HEK293 (cell line): Measurements from ENCODE around the gene PABPN1L.

Experiments
- AEBP2 ChIP-seq: fragments of 450-650 bp; formaldehyde crosslinking; IDR thresholded peaks from 2 replicates; pipeline ENCODE4 v1.5.1; 2016; ENCODE audit warnings: missing biosample characterization, missing genetic modification characterization, borderline replicate concordance
- BCL11A ChIP-seq: fragments of 450-650 bp; formaldehyde crosslinking; IDR thresholded peaks from 2 replicates; pipeline ENCODE4 v1.5.1; 2016; ENCODE audit warnings: low read depth, missing biosample characterization, missing genetic modification characterization
- BCL6B ChIP-seq: fragments of 450-650 bp; formaldehyde crosslinking; IDR thresholded peaks from 2 replicates; pipeline ENCODE4 v1.5.1; 2017; ENCODE audit warnings: missing biosample characterization, missing genetic modification characterization
- GLIS2 ChIP-seq: fragments of 450-650 bp; formaldehyde crosslinking; IDR thresholded peaks from 2 replicates; pipeline ENCODE4 v1.5.1; 2016; ENCODE audit warnings: missing biosample characterization, missing genetic modification characterization
- HOXC10 ChIP-seq: sonication (generic); formaldehyde crosslinking; IDR thresholded peaks from 2 replicates; pipeline ENCODE4 v1.8.1; 2023; ENCODE audit warnings: mild to moderate bottlenecking, missing genetic modification reagents
- KLF10 ChIP-seq: fragments of 450-650 bp; IDR thresholded peaks from 2 replicates; pipeline ENCODE4 v1.5.1; 2018; ENCODE audit warnings: missing biosample characterization, mild to moderate bottlenecking, missing genetic modification characterization
- KLF16 ChIP-seq: fragments of 450-650 bp; formaldehyde crosslinking; IDR thresholded peaks from 2 replicates; pipeline ENCODE4 v1.5.1; 2017; ENCODE audit warnings: missing biosample characterization, missing genetic modification characterization
- OSR2 ChIP-seq: fragments of 450-650 bp; formaldehyde crosslinking; IDR thresholded peaks from 2 replicates; pipeline ENCODE4 v1.5.1; 2016; ENCODE audit warnings: missing biosample characterization, missing genetic modification characterization
- ZNF114 ChIP-seq: fragments of 450-650 bp; formaldehyde crosslinking; IDR thresholded peaks from 2 replicates; pipeline ENCODE4 v1.5.0; 2017; ENCODE audit warnings: missing biosample characterization, missing genetic modification characterization
- ZNF23 ChIP-seq: fragments of 450-650 bp; formaldehyde crosslinking; IDR thresholded peaks from 2 replicates; pipeline ENCODE4 v1.5.1; 2016; ENCODE audit warnings: missing biosample characterization, missing genetic modification characterization, borderline replicate concordance
- ZNF529 ChIP-seq: fragments of 450-650 bp; formaldehyde crosslinking; IDR thresholded peaks from 2 replicates; pipeline ENCODE4 v1.5.1; 2017; ENCODE audit warnings: missing genetic modification characterization, missing biosample characterization; ENCODE audit not compliant: insufficient replicate concordance
- ZNF645 ChIP-seq: fragments of 450-650 bp; formaldehyde crosslinking; IDR thresholded peaks from 2 replicates; pipeline ENCODE4; 2016; ENCODE audit warnings: missing biosample characterization, missing genetic modification characterization
- ZNF704 ChIP-seq: fragments of 450-650 bp; formaldehyde crosslinking; IDR thresholded peaks from 2 replicates; pipeline ENCODE4 v1.5.1; 2016; ENCODE audit warnings: missing biosample characterization, missing genetic modification characterization
- ZNF830 ChIP-seq: fragments of 450-650 bp; IDR thresholded peaks from 2 replicates; pipeline ENCODE4 v1.5.0; 2018; ENCODE audit warnings: missing biosample characterization, missing genetic modification characterization, low read depth, mild to moderate bottlenecking, moderate library complexity
- TF ChIP-seq, protein P1 (sequence below): fragments of 450-650 bp; formaldehyde crosslinking; IDR thresholded peaks from 2 replicates; pipeline ENCODE4 v1.5.1; 2016; ENCODE audit warnings: missing biosample characterization, missing genetic modification characterization
- TF ChIP-seq, protein P2 (sequence below): fragments of 450-650 bp; formaldehyde crosslinking; IDR thresholded peaks from 2 replicates; pipeline ENCODE4 v1.5.1; 2016; ENCODE audit warnings: missing biosample characterization, missing genetic modification characterization
- TF ChIP-seq, protein P3 (sequence below): fragments of 450-650 bp; formaldehyde crosslinking; IDR thresholded peaks from 2 replicates; pipeline ENCODE4 v1.5.1; 2016; ENCODE audit warnings: missing biosample characterization, missing genetic modification characterization, low read depth
- TF ChIP-seq, protein P4 (sequence below): fragments of 450-650 bp; formaldehyde crosslinking; IDR thresholded peaks from 2 replicates; pipeline ENCODE4 v1.5.1; 2016; ENCODE audit warnings: missing biosample characterization, missing genetic modification characterization
- TF ChIP-seq, protein P5 (sequence below): fragments of 450-650 bp; formaldehyde crosslinking; IDR thresholded peaks from 2 replicates; pipeline ENCODE4 v1.5.1; 2017; ENCODE audit warnings: missing biosample characterization, missing genetic modification characterization

PABPN1L gene

DNA sequence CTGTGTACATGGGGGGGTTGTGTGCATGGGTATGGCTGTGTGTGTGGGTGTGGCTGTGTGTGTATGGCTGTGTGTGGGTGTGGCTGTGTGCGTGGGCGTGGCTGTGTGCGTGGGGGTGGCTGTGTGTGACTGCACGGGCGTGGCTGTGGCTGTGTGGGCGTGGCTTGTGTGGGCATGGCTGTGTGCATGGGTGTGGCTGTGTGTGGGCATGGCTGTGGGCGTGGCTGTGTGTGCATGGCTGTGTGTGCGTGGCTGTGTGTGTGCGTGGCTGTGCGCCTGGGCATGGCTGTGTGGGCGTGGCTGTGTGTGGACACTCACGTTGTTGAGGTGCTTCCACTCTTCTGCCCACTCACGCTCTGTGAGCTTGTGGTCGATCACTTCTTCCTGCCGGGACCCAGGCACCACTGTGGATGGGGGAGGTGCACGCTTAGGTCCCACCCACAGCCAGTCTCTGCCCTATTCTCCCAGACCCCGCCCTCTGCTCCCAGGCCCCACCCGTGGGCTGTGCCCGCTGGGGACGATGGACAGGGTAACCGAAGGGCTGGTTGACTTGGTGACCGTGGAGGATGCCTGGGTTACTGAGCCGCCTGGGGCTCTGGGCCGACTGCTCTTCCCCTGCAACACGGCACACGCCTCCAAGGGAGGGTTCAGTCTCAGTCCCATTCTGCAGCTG lies 16.0 kb upstream of the PABPN1L start (continued):
- TF ChIP-seq, protein P1, sequence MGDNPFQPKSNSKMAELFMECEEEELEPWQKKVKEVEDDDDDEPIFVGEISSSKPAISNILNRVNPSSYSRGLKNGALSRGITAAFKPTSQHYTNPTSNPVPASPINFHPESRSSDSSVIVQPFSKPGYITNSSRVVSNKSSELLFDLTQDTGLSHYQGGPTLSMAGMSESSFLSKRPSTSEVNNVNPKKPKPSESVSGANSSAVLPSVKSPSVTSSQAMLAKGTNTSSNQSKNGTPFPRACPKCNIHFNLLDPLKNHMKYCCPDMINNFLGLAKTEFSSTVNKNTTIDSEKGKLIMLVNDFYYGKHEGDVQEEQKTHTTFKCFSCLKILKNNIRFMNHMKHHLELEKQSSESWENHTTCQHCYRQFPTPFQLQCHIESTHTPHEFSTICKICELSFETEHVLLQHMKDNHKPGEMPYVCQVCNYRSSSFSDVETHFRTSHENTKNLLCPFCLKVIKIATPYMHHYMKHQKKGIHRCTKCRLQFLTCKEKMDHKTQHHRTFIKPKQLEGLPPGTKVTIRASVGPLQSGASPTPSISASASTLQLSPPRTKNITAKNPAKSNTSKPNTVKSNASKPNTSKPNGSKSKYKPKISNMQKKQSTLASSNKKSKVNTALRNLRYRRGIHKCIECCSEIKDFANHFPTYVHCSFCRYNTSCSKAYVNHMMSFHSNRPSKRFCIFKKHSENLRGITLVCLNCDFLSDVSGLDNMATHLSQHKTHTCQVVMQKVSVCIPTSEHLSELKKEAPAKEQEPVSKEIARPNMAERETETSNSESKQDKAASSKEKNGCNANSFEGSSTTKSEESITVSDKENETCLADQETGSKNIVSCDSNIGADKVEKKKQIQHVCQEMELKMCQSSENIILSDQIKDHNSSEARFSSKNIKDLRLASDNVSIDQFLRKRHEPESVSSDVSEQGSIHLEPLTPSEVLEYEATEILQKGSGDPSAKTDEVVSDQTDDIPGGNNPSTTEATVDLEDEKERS (tag by site-specific recombination) = no peak
- TF ChIP-seq ZNF830 = no peak
- no peak for TF ChIP-seq AEBP2 (tag by site-specific recombination)
- TF ChIP-seq KLF10 (tag by site-specific recombination) = peak; percentile 80
- TF ChIP-seq, protein P2, sequence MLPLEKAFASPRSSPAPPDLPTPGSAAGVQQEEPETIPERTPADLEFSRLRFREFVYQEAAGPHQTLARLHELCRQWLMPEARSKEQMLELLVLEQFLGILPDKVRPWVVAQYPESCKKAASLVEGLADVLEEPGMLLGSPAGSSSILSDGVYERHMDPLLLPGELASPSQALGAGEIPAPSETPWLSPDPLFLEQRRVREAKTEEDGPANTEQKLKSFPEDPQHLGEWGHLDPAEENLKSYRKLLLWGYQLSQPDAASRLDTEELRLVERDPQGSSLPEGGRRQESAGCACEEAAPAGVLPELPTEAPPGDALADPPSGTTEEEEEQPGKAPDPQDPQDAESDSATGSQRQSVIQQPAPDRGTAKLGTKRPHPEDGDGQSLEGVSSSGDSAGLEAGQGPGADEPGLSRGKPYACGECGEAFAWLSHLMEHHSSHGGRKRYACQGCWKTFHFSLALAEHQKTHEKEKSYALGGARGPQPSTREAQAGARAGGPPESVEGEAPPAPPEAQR (tag by site-specific recombination) = no peak
- no peak for TF ChIP-seq ZNF645 (tag by site-specific recombination)
- TF ChIP-seq, protein P3, sequence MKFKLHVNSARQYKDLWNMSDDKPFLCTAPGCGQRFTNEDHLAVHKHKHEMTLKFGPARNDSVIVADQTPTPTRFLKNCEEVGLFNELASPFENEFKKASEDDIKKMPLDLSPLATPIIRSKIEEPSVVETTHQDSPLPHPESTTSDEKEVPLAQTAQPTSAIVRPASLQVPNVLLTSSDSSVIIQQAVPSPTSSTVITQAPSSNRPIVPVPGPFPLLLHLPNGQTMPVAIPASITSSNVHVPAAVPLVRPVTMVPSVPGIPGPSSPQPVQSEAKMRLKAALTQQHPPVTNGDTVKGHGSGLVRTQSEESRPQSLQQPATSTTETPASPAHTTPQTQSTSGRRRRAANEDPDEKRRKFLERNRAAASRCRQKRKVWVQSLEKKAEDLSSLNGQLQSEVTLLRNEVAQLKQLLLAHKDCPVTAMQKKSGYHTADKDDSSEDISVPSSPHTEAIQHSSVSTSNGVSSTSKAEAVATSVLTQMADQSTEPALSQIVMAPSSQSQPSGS (tag by site-specific recombination) = no peak
- TF ChIP-seq, protein P4, sequence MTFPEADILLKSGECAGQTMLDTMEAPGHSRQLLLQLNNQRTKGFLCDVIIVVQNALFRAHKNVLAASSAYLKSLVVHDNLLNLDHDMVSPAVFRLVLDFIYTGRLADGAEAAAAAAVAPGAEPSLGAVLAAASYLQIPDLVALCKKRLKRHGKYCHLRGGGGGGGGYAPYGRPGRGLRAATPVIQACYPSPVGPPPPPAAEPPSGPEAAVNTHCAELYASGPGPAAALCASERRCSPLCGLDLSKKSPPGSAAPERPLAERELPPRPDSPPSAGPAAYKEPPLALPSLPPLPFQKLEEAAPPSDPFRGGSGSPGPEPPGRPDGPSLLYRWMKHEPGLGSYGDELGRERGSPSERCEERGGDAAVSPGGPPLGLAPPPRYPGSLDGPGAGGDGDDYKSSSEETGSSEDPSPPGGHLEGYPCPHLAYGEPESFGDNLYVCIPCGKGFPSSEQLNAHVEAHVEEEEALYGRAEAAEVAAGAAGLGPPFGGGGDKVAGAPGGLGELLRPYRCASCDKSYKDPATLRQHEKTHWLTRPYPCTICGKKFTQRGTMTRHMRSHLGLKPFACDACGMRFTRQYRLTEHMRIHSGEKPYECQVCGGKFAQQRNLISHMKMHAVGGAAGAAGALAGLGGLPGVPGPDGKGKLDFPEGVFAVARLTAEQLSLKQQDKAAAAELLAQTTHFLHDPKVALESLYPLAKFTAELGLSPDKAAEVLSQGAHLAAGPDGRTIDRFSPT (tag by site-specific recombination) = peak; percentile 24; the same call in 1 of the 2 replicates
- TF ChIP-seq ZNF114 (tag by site-specific recombination) = no peak
- no peak for TF ChIP-seq ZNF23 (tag by site-specific recombination)
- no peak for TF ChIP-seq BCL11A (tag by site-specific recombination)
- TF ChIP-seq GLIS2 = no peak
- TF ChIP-seq, protein P5, sequence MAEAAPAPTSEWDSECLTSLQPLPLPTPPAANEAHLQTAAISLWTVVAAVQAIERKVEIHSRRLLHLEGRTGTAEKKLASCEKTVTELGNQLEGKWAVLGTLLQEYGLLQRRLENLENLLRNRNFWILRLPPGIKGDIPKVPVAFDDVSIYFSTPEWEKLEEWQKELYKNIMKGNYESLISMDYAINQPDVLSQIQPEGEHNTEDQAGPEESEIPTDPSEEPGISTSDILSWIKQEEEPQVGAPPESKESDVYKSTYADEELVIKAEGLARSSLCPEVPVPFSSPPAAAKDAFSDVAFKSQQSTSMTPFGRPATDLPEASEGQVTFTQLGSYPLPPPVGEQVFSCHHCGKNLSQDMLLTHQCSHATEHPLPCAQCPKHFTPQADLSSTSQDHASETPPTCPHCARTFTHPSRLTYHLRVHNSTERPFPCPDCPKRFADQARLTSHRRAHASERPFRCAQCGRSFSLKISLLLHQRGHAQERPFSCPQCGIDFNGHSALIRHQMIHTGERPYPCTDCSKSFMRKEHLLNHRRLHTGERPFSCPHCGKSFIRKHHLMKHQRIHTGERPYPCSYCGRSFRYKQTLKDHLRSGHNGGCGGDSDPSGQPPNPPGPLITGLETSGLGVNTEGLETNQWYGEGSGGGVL (tag by site-specific recombination) = peak; percentile 17; the same call in 1 of the 2 replicates
- TF ChIP-seq BCL6B (tag by site-specific recombination) = no peak; the same call in none of the 2 replicates
- TF ChIP-seq OSR2 (tag by site-specific recombination) = no peak
- peak; percentile 81; the same call in 1 of the 2 replicates for TF ChIP-seq KLF16 (tag by site-specific recombination)
- TF ChIP-seq HOXC10 = no peak
- TF ChIP-seq ZNF704 = no peak
- no peak for TF ChIP-seq ZNF529 (tag by site-specific recombination)
